T1000 (cell line): Measurements from ENCODE around the gene LNX2.
A peak's percentile ranks its signal among the peaks of the same experiment; 100 is the strongest.

Source experiments
- DNase-seq: peaks from one replicate; lab custom pipeline; 2025; ENCODE audit warnings: mixed read lengths; lab: John Stamatoyannopoulos, UW

Gene LNX2

DNA sequence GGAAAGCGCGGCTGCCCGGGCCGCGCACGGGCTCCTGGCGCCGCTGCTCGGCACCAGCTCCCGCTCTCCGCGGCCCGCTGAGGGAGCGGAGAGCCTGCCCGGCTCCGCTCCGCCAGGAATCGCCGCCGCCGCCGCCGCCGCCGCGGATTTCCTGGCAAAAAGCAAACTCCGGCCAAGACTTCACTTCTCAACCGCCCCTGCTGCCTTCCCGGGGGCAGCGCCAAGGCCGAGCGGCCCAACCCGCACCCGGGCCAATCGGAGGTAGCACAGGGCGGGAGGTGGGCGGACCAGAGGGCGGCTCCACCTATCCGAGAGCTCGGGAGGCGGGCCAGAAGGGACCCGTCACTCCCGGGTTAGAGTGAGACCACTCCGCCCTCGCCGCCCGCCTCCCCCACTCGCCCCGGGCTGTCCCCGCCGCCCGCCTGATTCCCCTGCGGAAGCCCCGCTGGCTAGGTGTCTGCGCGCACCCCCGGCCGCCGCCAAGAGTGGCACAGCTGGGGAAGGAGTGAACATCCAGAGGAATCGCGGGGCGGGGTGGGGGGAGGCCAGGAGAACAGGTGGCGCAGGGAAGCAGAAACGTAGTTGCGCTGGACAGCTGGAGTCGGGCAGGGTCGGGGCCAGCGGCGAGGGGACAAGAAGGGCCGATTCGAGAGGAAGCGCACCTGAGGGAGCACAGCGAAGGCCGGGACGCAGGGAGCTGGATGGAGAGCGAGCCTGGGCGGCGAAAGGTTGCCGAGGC is at the start of gene LNX2:
TSS of gene LNX2 (minus strand) at position 153 of the 739 bp plus-strand sequence. CDS start 38,826 bp downstream, outside the sequence.
- peak; percentile 90 for DNase-seq

GRCh38 chr13:27667946-27668345 is 47.6 kb upstream of the LNX2 start:
- no peak for DNase-seq

DNA sequence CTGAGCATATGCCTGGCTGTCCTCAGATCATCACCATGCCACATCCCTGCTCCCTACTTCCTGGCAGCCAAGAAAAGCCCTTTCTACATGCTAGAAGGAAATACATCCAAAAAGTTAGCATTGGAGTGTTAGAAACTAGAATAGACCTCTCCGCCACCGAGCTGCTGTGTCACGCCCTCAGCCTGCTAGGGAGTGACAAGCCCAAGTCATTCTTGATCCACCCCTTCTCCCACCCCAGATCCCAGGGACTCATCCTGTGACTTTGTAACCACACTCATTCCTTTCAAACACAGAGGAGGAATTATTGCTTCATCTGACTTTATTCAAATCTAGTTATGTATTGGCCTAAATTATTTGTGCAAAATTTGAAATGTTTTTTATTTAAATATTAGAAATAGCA is 46.6 kb upstream of the LNX2 start:
- DNase-seq: no peak

- no peak for DNase-seq
Observed at GRCh38 chr13:27665761-27666160, 45.4 kb upstream of the LNX2 start.

- DNase-seq: no peak
Observed at GRCh38 chr13:27665333-27665732, 45.0 kb upstream of the LNX2 start.

GRCh38 chr13:27663947-27664346 is 43.6 kb upstream of the LNX2 start:
- no peak for DNase-seq

- DNase-seq: no peak
Observed at GRCh38 chr13:27662738-27663470, 42.6 kb upstream of the LNX2 start.

- DNase-seq: no peak
Observed at GRCh38 chr13:27661017-27661416, 40.7 kb upstream of the LNX2 start.

DNA sequence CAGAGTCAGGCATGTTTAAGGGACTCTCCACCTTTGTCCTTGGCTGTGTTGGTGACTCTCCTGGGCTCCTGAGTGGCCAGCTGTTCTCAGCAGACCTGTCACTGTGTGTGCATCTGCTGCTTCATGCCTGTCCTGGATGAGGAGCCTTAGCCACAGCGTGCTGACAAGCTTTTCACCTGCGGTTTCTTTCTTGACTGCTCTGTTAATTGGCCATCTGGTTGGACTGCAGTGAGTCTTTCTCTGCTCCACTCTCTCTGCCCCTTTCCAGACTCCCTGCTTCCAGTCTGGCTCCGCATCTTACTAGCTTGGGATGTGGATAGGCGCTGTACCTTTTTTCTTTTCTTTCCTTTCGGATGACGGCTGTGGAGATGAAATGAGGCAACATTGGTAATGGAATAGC is 40.2 kb upstream of the LNX2 start:
- DNase-seq: no peak

DNA sequence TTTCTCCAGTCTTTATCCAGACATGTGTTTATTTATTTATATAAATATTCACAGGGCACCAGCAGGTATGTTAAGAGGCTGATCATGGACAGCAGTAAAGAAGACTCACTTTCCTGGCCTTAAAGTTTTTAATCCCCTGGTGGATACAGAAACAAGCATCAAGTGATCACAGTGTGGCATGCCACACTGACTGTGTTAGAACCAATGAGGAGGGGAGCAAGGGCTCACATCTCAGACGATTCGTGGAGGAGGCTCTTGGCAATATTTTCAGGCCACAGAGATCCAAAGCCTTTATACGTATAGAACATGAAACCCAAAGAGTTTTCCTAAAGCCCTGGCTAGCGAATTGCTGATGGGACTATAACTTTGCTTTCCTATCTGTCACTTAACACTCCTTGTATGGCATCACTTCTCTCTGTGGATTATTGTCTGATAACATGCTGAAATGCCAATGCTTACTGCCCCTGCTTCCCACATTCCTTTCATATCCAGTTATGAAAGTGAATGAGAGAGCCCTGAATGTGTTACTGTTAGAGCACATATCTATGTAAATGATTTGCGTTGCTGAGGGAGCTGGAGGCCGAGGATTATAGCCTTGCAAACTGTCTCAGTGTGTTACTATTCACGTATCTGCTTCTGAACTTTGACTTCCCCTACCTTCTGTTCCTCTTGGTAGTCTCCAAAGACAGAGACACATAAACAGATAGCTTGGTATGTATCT is 39.0 kb upstream of the LNX2 start:
- DNase-seq: no peak

DNA sequence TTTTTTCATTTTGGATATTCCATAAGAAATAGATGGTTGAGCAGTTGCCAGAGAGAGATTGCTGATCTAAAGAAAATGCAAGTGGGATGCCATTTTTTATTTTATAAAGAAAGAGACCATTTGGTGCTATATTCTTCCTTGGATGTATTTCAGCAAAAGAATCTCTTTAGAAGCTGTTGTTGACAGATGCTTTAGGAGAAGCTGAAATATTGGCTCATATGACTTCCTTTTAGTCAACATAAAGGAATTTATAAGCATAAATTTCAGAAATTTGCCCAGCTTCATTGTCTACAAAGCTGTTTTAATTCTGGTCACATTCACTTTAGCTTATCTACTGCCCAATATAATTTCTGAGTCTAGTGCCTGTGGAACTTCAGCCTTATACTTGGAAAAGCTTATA is 38.2 kb upstream of the LNX2 start:
- no peak for DNase-seq

GRCh38 chr13:27657724-27658123 is 37.4 kb upstream of the LNX2 start:
- no peak for DNase-seq

- DNase-seq: no peak
Observed at GRCh38 chr13:27654816-27655215, 34.5 kb upstream of the LNX2 start.

GRCh38 chr13:27654059-27654458 is 33.7 kb upstream of the LNX2 start:
- no peak for DNase-seq

- DNase-seq: no peak
Observed at GRCh38 chr13:27650312-27650711, 30.0 kb upstream of the LNX2 start.

DNA sequence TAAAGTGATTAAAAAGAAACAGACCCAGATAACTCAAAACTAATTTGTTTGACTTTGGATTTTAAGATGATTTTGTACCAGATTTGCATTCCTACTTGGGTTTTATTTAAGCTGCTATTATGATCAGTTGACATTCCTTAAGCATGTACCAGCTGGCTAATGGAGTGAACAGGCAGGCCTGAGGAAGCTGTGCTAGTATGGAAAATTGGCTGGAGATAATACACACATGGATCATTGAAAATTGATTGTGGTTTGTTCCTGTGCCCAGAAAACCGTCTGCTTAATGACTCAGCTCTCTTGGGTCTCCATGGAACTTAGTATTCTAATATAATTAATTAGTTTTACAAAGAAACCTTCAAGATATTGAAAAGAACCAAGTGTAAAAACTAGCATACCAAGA is 24.0 kb upstream of the LNX2 start:
- DNase-seq: no peak

GRCh38 chr13:27643334-27644132 is 23.2 kb upstream of the LNX2 start:
- DNase-seq: no peak

GRCh38 chr13:27641711-27642502 is 21.6 kb upstream of the LNX2 start:
- no peak for DNase-seq

- DNase-seq: no peak
Observed at GRCh38 chr13:27639186-27639585, 18.9 kb upstream of the LNX2 start.

DNA sequence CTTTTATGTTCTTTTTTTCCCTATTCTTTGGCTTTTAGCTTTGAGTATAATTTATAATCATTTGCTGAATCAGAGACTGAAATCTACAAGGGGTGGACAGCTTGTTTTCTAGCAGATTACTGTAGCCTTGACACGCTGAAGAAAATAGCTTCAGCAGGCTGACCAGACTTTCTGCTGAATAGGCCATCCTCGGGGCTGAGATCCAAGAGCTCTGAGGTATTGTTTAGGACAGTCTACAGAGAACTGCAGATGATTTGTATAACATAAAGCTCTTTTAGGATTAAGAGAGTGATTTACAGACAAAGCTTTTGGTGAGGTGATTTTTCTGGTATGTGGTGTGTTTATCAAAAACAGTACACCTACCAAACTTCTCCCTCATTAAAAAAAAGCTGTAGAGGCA is 18.2 kb upstream of the LNX2 start:
- DNase-seq: no peak

GRCh38 chr13:27638001-27638400 is 17.7 kb upstream of the LNX2 start:
- no peak for DNase-seq
